Upper lobe of right lung (tissue), 1 donor: ENCODE results near the gene CECR2. TPM values are rescaled to one million over a fixed set of nuclear protein-coding genes. Genes with fewer than 3 reads are reported as not detected.

Source experiments
- ATAC-seq: fragments of 200-7000 bp; cut with Tn5 transposase; one replicate; pipeline ENCODE4 v1.9.1; 2020; ENCODE audit warnings: mild to moderate bottlenecking, moderate library complexity
- DNase-seq: peaks from one replicate; pipeline ENCODE4 v3.0.0-alpha.2; 2020
- H3K27ac ChIP-seq: fragments of 200-600 bp; one replicate; pipeline ENCODE4 v1.8.0; 2022
- H3K27me3 ChIP-seq: fragments of 200-600 bp; one replicate; pipeline ENCODE4 v1.8.0; 2022; ENCODE audit warnings: mild to moderate bottlenecking
- H3K36me3 ChIP-seq: fragments of 200-600 bp; one replicate; pipeline ENCODE4 v1.8.0; 2022
- H3K4me1 ChIP-seq: fragments of 200-600 bp; one replicate; pipeline ENCODE4 v1.8.0; 2022
- H3K4me3 ChIP-seq: fragments of 200-600 bp; one replicate; pipeline ENCODE4 v1.8.0; 2022; ENCODE audit warnings: mild to moderate bottlenecking
- H3K9me3 ChIP-seq: fragments of 200-600 bp; one replicate; pipeline ENCODE4 v1.8.0; 2022
- intact Hi-C: fragments of 100-400 bp; cut with DNase I; formaldehyde crosslinking; loops from one replicate; pipeline ENCODE4 v1.11.0; 2022
- total RNA-seq: library from RNA; stranded (reverse); fragmentation: NEBNext Ultra II Directional; extraction: Animal tissue kit (Norgen Biotek cat#: 25700); gene quantifications from one replicate; pipeline ENCODE4 v1.2.1, GENCODE V29; 2021
- TF ChIP-seq, protein P1 (sequence below): fragments of 200-600 bp; IDR thresholded peaks from one replicate; pipeline ENCODE4 v1.8.0; 2022; ENCODE audit warnings: antibody characterized with exemption
- donor health status: DM: no; HTN: yes; CAD: no; lungs with severe emphysema.

The CECR2 gene
- total RNA-seq, 1 donor from 2014 or later: 7.2 TPM

DNA sequence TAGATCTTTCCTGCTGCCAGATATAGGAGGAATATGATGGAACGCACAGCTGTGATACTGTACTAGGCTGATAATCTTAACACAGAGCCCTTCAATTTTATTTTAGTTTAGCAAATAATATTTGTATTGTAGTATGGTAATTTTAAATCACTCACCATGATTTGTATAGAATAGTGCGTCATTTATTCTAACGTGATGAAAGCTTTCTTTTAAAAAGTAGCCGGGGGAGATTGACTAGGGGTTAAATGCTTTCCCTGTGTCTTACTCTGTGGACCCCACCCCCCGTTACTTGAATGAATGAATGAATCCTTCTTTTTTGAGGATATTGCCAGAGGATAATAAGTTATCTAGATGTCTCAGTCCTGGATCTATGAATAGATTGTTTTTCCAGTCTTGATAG is 72.1 kb downstream of the CECR2 start:
- TF ChIP-seq, protein P1, sequence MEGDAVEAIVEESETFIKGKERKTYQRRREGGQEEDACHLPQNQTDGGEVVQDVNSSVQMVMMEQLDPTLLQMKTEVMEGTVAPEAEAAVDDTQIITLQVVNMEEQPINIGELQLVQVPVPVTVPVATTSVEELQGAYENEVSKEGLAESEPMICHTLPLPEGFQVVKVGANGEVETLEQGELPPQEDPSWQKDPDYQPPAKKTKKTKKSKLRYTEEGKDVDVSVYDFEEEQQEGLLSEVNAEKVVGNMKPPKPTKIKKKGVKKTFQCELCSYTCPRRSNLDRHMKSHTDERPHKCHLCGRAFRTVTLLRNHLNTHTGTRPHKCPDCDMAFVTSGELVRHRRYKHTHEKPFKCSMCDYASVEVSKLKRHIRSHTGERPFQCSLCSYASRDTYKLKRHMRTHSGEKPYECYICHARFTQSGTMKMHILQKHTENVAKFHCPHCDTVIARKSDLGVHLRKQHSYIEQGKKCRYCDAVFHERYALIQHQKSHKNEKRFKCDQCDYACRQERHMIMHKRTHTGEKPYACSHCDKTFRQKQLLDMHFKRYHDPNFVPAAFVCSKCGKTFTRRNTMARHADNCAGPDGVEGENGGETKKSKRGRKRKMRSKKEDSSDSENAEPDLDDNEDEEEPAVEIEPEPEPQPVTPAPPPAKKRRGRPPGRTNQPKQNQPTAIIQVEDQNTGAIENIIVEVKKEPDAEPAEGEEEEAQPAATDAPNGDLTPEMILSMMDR: no peak
- no peaks in the 10 kb centered on the region for H3K9me3 ChIP-seq
- intact Hi-C loops: no loop called here
- DNase-seq (no peak), ATAC-seq (no peak)
- no peak overlapping the region for H3K4me3 ChIP-seq
- no peak overlapping the region for H3K27ac ChIP-seq
- no peaks in the 10 kb centered on the region for H3K36me3 ChIP-seq
- H3K4me1 ChIP-seq: peaks cover 8% of the 10 kb centered on the region
- no peaks in the 10 kb centered on the region for H3K27me3 ChIP-seq

- H3K27ac ChIP-seq: no peak overlapping the region
- H3K36me3 ChIP-seq: no peaks in the 10 kb centered on the region
- intact Hi-C loops: no loop called here
- ATAC-seq (no peak), DNase-seq (no peak)
- H3K27me3 ChIP-seq: no peaks in the 10 kb centered on the region
- no peak overlapping the region for H3K4me3 ChIP-seq
- TF ChIP-seq, protein P1: no peak
- no peaks in the 10 kb centered on the region for H3K9me3 ChIP-seq
- H3K4me1 ChIP-seq: no peaks in the 10 kb centered on the region
Measured at GRCh38 chr22:17443405-17444203, 74.3 kb downstream of the CECR2 start.

- TF ChIP-seq, protein P1: no peak
- no peak for ATAC-seq
Measured at GRCh38 chr22:17444204-17444504, 74.9 kb downstream of the CECR2 start.

DNA sequence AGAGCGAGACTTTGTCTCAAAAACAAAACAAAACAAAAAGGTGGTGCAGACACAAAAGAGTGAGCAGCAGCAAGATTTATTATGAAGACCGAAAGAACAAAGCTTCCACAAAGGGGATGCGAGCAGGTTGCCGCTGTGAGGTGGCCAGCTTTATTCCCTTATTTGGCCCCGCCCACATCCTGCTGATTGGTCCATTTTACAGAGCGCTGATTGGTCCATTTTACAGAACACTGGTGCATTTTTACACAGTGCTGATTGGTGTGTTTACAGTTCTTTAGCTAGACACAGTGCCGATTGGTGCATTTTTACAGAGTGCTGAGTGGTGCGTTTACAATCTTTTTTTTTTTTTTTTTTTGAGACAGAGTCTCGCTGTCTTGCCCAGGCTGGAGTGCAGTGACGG is 77.4 kb downstream of the CECR2 start:
- no peak overlapping the region for H3K4me3 ChIP-seq
- H3K27ac ChIP-seq: no peak overlapping the region
- H3K27me3 ChIP-seq: no peaks in the 10 kb centered on the region
- H3K9me3 ChIP-seq: no peaks in the 10 kb centered on the region
- no peaks in the 10 kb centered on the region for H3K4me1 ChIP-seq
- no peaks in the 10 kb centered on the region for H3K36me3 ChIP-seq
- DNase-seq: no peak
- ATAC-seq: no peak
- intact Hi-C loops: no loop called here
- TF ChIP-seq, protein P1: no peak

More at GRCh38 chr22:17444204-17444504, 74.9 kb downstream of the CECR2 start:
- H3K36me3 ChIP-seq: no peaks in the 10 kb centered on the region
- no peak overlapping the region for H3K4me3 ChIP-seq
- H3K27me3 ChIP-seq: no peaks in the 10 kb centered on the region
- intact Hi-C loops: no loop called here
- H3K27ac ChIP-seq: no peak overlapping the region
- DNase-seq: no peak
- no peaks in the 10 kb centered on the region for H3K4me1 ChIP-seq
- no peaks in the 10 kb centered on the region for H3K9me3 ChIP-seq

GRCh38 chr22:17451316-17451715 is 82.1 kb downstream of the CECR2 start:
- ATAC-seq (peak; percentile 14), DNase-seq (no peak)
- TF ChIP-seq, protein P1: no peak
- Histone ChIP-seq H3K4me1 (no peaks in the 10 kb centered on the region), H3K36me3 (no peaks in the 10 kb centered on the region), H3K27me3 (no peaks in the 10 kb centered on the region), H3K9me3 (no peaks in the 10 kb centered on the region), H3K27ac (no peak overlapping the region), H3K4me3 (no peak overlapping the region)
- intact Hi-C loops: no loop called here
